Measurements from ENCODE around the gene C1QTNF2. TPM values are rescaled to one million over a fixed set of nuclear protein-coding genes. Genes with fewer than 3 reads are reported as not detected.

C1QTNF2 gene
- total and polyA plus RNA-seq, 2 donors (not counting 1 experiment from before 2014, with no cell fraction given): not detected

DNA sequence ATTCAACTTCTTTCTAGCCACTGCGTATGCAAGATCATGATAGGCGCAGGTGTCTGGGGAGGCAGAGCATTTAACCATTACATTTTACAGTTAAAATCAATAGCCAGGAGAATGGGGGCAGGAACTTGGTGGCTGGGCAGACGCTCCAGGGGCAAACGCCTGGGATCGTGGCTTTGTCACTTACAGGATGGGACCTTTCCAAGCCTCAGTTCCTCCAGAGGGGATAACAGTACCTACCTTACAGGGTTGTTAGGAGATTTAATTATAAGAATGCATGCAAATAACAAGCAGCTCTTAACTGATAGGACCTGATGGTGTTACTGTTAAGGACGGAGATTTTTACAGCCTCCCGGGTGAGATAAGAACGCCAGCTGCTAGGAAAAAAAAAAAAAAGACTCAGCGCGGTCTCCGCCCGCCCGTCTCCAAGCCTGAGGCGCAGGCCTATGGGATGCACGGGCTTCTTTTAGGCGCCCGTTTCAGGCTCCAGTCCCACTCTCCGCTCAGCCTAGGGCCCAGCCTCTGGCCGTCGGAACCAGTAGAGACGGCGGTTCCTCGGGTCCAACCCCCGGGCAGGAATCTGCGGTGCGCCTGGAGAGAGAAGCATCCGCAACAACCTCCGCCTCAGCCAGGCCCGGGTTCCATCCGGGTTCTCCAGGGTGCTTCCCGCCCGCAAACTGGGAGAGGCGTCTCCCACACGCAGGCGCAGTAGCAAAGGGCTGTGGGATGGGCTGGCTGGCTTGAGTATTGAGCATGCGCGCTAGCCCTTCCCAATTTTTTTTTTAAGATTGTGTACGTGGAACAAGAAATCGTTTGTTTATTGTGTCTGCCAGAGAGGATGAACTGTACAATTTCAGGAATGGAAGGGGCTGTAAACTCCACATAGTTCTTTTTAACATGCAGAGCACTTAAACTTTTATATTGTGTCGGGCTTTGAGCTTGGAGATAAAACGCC lies 29.3 kb upstream of the C1QTNF2 start, which contains the start of gene FAM200C:
Gene FAM200C, minus strand, starts transcription at position 653 of the 952 bp plus-strand sequence. CDS start 4,564 bp downstream, outside the sequence.
- H3K9me3 Mint-ChIP-seq (ENCODE audit: insufficient read depth): no peaks in the 10 kb centered on the region
- Histone ChIP-seq H3K27ac (ENCODE audit: low read length in 2 of 2) (peak within 1 kb of the TSS in 1 of 2 donors; percentile 74), H2AFZ (ENCODE audit: insufficient read depth, low read depth, low read length, poor library complexity, severe bottlenecking) (peak within 1 kb of the TSS; percentile 83), H3K27me3 (replicated peaks in 1 of 4; ENCODE audit: control extremely low read depth in 1 of 4, control insufficient read depth in 3 of 4, insufficient read depth in 4 of 4, low read length in 3 of 4) (no peaks in the 10 kb centered on the region), H4K20me1 (ENCODE audit: control insufficient read depth, insufficient read depth, low read length, poor library complexity, severe bottlenecking) (no peaks in the 10 kb centered on the region), H3K79me2 (ENCODE audit: control insufficient read depth, insufficient read depth, low read length) (no peaks in the 10 kb centered on the region), H3K36me3 (replicated peaks in 1 of 2; ENCODE audit: control extremely low read depth in 1 of 2, control insufficient read depth in 1 of 2, extremely low read depth in 1 of 2, insufficient read depth in 2 of 2, low read length in 1 of 2) (peaks cover 12 to 25% of the 10 kb centered on the region in 2 experiments), H3K4me1 (ENCODE audit: control insufficient read depth in 2 of 2, insufficient read depth in 2 of 2, low read length in 2 of 2) (peaks cover 4 to 11% of the 10 kb centered on the region in 2 donors), H3K4me2 (replicated peaks; ENCODE audit: low read depth, low read length, poor library complexity, severe bottlenecking) (peak within 1 kb of the TSS; percentile 90), H3K9me3 (ENCODE audit: control extremely low read depth in 1 of 3, control insufficient read depth in 2 of 3, insufficient read depth in 1 of 3, low read length in 2 of 3) (no peaks in the 10 kb centered on the region), H3K9ac (ENCODE audit: low read length) (peak within 1 kb of the TSS; percentile 95), H3K4me3 (ENCODE audit: control extremely low read depth in 1 of 5, extremely low read depth in 1 of 5, insufficient read depth in 1 of 5, low read depth in 2 of 5, low read length in 4 of 5) (peak within 1 kb of the TSS; percentile 59 to 92 (median 78))
- TF ChIP-seq, protein P1, sequence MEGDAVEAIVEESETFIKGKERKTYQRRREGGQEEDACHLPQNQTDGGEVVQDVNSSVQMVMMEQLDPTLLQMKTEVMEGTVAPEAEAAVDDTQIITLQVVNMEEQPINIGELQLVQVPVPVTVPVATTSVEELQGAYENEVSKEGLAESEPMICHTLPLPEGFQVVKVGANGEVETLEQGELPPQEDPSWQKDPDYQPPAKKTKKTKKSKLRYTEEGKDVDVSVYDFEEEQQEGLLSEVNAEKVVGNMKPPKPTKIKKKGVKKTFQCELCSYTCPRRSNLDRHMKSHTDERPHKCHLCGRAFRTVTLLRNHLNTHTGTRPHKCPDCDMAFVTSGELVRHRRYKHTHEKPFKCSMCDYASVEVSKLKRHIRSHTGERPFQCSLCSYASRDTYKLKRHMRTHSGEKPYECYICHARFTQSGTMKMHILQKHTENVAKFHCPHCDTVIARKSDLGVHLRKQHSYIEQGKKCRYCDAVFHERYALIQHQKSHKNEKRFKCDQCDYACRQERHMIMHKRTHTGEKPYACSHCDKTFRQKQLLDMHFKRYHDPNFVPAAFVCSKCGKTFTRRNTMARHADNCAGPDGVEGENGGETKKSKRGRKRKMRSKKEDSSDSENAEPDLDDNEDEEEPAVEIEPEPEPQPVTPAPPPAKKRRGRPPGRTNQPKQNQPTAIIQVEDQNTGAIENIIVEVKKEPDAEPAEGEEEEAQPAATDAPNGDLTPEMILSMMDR (IDR thresholded peaks at IDR 0.05): no peak
- TF ChIP-seq EZH2 (IDR thresholded peaks at IDR 0.05; ENCODE audit: borderline replicate concordance, insufficient read depth, low read depth, low read length, poor library complexity, severe bottlenecking): no peak
- ATAC-seq (ENCODE audit: low read depth) (peak; percentile 76), DNase-seq (peak; percentile 73)
- H3K27ac Mint-ChIP-seq: peak within 1 kb of the TSS; percentile 54
- under 1% methylated on average over 33 of the region's 41 CpGs for WGBS (ENCODE audit: insufficient coverage)
- peak within 1 kb of the TSS; percentile 83 for H3K4me3 Mint-ChIP-seq
- H3K4me1 Mint-ChIP-seq: peaks cover 14% of the 10 kb centered on the region
- H3K27me3 Mint-ChIP-seq: no peaks in the 10 kb centered on the region
- intact Hi-C loops (cut with micrococcal nuclease): no loop called here
- CTCF ChIA-PET: interaction anchor here (0.6 to 1.1 kb wide), 2 partner anchors 39 to 378 kb away, joined by 3 read pairs; no protein-coding TSS in a partner anchor
- POLR2A ChIA-PET: interaction anchor here (0.5 kb wide), 1 partner anchor 239 kb away, joined by 3 read pairs; no protein-coding TSS in a partner anchor

All from B cell (primary cell).